Measurements from ENCODE around the gene MTREX.
"Not testable (repeated sequence)": the region's sequence is repeated elsewhere in the genome, so short reads cannot be mapped to it uniquely, and the experiment has no call there.

MTREX gene

DNA sequence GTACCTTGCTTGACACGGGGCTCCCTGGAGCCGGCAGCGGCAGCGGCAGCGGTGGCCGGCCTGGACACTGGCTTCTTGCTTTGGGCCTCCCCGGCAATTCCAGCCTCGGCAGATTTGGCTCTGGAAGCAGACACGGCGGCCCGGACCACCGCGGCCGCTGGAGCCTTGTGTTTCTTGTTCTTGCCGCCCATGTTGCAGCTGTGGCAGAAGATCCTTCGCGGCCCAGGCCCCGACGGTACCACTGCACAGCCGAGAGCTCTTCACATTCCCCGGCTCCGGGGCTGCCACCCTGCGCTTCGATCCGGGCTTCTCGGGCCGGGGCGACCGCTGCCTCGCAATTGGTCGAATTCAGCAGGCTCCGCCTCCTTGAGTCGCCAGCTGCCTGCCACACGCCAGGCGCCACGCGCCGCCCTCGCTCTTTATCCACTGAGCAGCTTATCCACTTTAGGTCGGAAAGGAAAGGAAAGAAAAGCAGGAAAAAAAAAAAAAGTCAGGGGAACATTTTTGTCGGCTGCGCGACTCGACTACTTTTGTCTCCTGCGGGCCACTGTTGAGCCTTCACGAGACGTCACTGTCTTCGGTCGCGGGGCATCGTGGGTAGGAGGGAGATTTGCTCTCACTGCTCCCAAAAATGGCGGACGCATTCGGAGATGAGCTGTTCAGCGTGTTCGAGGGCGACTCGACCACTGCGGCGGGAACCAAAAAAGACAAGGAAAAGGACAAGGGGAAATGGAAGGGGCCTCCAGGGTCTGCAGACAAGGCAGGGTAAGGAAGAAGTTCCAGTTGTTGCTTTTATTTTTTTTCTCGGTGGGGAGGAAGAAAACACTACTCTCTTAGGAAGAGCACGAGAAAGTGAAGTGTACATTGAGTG, at the start of gene MTREX, which contains the start of gene DHX29:
Gene MTREX, plus strand, starts transcription at position 607 of the 871 bp plus-strand sequence. Its CDS starts 25 bp downstream, at position 632.
Gene DHX29, minus strand, starts transcription at position 312 of the 871 bp plus-strand sequence. Its CDS starts 121 bp downstream, at position 191.
- DNase-seq = peak; percentile 89 to 92

DNA sequence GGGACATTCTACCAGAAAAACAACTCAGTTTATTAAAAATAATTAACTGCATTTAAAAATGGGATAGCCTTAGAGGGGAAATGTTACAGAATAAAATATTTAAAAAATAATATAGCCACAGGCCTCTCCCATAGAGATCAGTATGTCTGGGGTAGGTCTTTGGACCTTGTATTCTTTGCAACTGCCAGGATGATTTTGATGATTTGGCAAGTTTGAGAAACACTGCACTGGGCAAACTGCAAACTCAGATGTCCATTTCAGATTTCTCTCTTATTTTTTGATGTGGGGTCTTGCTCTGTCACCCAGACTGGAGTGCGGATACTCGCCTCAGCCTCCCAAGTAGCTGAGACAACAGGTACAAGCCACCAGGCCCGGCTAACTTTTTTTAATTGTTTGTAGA, 49.5 kb upstream of the MTREX start:
- DNase-seq = no peak

DNA sequence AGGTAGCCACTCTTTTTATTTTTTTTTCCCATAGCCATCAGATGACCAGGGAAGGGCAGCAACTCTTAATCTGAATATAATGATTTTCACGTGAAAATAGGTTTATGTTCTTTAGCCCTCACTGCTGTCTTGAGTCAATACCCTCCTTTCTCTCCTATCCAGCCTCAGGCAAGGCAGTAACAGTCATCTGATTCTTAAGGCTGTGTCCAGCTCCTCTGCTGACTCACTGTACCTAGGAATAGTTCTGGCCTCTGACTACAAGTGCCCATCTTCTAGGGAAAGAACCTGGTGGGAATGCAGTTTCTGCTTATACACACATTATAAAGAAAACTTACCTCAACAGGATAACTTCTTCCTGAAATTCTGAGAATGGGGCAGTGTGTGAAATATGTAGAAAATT, 31.0 kb upstream of the MTREX start:
- DNase-seq = no peak

DNA sequence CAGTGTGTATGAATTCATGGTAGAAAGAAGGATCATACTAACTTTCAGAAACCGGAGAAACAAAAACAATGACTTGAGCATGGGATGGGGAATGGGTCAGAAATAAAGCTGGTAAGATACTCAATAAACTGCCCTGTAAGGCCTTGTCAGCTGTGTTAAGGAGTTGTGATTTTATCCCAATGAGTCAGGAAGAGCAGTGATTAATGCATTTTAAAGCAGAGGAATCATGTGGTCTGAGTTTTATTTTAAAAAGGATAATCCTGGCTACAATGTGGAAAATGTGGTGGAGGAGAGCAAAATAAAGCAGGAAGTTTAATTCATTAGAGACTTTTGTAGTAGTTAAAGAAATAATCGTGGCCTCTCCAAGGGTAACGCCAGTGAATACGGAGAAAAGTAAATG, 29.0 kb upstream of the MTREX start:
- no peak for DNase-seq

DNA sequence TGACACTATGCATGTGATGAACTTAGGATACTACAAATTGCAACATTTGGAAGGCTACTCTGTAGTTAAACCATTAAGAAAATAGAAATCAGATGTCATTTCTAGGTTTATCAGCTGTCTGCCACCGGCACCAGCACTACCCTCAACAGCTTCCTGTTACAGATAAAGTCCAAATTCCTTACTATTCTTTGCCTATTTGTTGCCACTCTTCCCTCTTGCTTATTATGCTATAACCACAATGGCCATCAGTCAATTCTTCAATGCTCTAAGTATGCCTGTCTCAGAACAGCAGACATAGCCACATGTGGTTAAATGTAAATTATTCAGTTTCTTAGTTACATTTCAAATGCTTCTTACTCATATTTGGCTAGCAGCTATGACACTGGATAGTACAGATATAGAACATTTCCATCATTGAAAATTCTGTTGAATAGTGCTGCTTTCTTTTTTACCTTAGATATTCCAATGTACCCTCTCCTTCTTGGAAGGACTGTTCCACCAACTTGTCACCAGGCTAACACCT, 21.3 kb upstream of the MTREX start:
- no peak for DNase-seq

DNA sequence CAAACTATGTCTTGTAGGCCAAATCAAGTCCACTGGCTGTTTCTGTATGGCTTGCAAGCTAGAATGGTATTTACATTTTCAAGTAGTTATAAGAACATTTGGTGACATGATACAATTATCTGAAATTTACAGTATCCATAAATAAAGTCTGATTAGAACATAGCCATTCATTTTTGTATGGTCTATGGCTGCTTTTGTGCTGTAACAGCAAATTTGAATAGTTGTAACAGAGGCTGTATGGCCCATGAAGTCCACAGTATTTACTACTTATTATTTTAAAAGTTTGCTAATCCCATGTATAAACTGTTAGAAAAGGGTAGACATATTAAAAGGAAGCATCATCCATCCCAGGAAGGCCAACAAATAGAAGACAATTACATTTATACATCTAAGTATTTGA, 18.0 kb upstream of the MTREX start:
- no peak for DNase-seq

DNA sequence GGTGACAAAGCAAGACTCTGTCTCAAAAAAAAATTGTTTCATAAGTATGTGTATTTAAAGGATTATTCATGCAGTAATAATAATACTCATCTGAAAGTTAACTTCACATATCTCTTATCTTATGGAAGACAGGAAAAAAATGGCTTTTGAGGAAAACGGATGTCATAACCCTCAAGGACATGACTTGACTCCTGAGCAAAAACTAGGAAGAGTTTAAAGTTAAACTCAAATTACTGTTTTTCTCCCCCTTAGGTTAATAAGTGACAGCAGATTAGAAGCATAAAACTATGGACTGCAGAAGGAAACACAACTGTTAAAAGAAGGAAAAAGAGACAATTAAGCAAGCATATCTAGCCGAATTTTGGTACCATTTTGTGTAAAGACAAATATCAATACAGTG, 16.8 kb upstream of the MTREX start:
- DNase-seq = no peak

DNA sequence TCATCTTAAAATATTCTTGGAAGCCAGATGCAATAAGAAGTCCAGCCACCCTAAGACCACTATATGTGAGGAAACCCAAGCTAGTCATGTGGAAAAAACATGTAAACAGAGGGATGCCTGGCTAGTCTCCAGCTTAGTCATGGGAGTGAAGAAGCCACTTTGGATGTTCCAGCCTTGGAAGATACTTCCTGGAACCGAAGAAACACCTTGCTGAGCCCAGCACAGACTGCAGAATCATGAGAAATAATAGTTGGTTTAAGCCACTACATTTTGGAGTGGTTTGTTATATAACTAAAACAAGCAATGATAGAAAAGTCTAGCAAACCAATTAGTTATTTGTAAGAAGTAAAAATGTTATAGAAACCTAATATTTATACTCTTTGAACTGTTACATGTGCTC, 12.9 kb upstream of the MTREX start:
- no peak for DNase-seq

DNA sequence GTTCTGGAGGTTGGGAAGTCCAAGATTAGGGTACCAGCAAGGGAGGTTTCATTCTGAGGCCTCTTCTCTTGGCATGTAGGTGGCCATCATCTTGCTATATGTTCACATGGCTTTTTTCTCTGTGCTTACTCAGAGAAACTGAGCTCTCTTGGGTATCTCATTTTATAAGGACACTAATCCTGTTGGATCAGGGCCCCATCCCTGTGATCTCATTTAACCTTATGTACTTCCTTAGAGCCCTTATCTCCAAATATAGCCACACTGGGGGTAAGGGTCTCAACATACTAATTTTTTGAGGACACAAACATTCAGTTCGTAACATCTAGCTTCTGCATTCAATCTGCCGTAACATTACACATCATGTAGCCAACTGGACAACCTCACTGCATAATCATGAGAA, 6.9 kb upstream of the MTREX start:
- DNase-seq = no peak

DNA sequence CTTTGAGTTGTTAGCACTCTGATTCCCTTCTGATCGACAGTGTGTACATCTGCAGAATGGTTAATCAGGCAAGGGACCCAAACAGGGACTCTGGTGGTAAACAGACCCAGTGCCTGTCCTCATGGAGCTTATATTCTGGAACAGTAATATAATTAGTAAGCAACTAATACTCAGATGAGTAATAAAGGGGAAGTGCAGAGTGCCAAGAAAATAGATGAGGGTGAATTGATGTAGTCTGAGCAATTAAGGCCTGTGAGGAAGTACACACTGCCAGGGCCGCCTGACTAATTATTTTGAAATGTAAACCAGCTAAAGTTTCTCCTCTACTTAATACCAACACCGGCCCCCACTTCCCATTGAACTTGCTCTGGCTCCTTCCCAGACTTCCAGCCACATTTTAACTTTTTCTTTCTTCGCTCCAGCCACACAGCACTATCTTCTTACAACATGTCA, 4.5 kb upstream of the MTREX start:
- no peak for DNase-seq

DNA sequence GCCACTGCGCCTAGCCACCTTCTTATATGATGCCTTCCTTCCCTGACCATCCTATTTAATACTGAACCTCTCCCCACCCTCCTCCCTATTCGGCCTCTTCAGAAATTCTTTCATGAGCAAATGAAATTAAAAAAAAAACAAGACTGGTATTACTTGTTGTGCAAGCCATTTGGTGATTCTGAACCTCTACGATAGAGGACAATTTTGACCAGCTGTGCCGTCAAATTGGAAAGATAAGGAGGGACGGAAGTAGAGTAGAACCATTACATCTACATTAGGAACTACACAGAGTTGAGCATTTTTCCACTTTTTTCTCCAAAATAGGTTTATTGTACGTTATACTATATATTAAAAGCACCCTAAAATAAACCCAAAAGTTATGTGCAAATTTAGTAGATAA, 3.2 kb upstream of the MTREX start:
- no peak for DNase-seq

DNA sequence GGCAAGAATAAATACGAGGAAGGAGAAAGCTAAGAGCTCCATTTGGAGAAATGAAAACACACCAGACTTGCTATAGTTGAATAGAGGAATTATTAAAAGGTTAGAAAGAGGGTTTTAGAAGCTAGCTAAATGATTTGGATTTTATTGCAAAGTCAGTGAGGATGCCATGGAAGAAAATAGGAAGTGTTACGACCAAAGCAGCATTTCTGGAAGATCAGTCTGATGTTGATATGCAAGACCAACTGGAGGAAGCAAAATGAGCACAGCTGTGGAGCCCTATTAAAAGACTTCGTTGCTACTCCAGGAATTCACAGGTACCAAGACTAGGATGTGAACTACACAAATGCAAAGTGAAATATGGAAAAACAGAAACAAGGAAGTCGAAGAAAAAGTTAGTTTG, 2.4 kb upstream of the MTREX start:
- no peak for DNase-seq

DNA sequence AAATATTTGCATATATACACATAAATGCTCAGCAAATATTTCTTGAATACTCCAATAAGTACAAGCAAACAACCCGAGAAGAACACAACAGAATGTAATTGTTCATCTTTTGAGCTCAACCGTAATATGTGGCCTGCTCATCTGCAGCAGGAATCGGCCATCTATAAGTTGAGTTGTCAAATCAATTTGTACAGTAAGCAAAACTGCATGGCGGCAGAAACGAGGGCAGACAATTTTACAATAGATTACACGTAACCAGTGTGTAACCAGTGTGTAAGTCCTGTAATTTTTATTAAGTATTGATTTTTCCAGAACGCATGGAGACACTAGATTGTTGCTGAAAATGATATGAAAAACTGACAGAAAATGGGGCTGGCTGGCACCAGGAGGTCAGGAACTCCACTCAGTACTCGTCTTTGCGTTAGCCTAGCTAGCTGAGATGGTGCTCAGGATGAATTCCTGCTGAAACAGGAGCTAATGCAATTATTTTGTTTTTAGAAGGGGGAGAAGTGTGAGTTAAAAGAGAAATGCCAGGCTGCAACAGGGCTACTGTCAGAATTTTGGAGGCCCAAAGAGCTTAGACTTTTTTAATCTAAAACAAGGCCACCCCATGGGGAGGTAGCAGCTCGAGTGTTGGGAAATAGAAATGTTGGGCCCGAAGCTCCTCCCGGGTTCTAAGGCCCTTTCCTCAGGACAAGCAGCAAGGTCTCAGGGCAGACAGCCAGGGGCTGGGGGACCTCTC, 977 bp upstream of the MTREX start:
- no peak for DNase-seq

DNA sequence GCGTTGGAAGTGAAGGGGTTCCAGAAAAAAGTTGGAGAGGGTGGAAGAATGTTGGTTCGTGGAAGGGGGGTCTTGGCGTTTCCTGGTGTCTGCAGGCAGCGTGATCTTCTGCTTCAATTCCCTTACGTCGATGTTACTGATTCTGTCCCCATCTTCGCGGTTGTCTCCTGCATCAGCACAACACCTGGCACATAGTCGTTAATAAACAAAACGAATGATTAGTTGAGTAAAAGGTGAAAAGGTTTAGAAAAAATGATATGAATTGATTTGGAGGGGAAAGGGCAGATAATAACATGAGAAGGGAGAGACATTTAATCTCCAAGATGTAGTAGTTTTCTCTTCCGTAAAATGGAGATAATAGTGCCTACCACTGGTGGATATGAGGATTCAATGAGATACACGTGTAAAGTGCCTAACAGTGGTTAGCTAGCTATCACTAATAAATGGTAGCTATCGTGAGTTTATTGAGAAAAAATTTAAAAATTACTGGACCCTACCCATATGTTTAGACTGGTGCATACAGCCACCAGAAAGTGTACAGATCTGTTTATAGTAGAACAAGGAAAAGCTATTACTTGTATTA, 556 bp downstream of the MTREX start:
- no peak for DNase-seq

DNA sequence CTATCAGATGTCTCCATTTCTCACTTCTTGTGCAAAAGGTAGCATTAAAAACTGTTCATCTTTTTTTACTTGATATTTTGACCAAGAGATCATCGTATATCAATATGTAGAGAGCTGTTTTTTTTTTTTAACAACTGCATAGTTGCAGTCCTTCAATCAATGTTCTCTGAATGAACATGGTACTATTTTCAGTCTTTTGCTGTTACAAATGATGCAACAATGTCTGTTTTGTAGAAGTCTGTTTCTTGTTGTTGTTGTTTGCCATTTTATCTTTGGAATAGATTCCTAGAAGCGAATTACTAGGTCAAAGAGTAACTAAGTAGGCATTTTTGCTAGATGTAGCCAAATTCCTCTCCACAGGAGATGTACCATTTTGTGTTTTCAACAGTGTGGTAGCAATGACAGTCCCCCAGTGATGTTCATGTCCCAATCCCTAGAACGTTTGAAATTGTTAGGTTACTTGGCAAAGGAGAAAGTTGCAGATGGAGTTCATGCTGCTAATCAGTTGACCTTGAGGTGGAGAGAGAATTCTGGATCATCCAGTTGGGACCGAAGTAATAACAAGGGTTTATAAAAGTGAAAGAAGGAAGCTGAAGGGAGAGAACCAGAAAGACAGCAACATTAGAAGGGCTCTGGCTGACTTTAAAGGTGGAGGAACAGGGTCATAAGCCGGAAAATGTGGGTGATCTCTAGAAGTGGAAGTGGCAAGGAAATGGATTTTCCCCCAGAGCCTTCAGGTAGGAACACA, 6.3 kb downstream of the MTREX start:
- no peak for DNase-seq

DNA sequence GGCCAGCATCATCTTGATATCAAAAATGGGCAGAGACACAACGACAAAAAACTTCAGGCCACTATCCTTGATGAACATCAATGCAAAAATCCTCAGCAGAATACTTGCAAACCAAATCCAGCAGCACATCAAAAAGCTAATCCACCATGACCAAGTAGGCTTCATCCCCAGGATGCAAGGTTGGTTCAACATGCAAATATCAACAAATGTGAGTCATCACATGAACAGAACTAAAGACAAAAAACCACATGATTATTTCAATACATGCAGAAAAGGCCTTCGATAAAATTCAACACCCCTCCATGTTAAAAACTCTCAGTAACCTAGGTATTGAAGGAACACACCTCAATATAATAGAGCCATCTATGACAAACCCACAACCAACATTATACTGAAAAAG, 8.5 kb downstream of the MTREX start:
- no peak for DNase-seq

DNA sequence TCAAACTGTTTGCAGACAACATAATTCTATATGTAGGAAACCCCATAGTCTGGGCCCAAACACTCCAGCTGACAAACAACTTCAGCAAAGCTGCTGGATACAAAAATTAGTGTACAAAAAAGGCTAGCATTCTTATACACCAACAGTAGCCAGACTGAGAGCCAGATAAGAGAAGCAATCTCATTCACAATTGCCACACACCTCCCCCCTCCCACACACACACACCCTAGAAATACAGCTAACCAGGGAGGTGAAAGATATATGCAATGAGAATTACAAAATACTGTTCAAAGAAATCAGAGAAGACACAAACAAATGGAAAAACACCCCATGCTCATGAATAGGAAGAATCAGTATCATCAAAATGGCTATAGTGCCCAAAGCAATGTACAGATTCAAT, 9.0 kb downstream of the MTREX start:
- no peak for DNase-seq

DNA sequence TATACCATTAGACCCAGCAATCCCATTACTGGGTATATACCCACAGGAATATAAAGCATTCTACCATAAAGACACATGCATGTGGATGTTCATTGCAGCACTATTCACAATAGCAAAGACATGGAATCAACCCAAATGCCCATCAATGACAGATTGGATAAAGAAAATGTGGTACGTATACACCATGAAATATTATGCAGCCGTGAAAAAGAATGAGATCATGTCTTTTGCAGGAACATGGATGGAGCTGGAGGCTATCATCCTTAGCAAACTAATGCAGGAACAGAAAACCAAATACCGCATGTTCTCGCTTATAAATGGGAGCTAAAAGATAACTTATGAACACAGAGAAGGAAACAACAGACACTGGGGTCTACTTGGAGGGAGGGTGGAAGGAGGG, 10.4 kb downstream of the MTREX start:
- DNase-seq = not testable (repeated sequence)

DNA sequence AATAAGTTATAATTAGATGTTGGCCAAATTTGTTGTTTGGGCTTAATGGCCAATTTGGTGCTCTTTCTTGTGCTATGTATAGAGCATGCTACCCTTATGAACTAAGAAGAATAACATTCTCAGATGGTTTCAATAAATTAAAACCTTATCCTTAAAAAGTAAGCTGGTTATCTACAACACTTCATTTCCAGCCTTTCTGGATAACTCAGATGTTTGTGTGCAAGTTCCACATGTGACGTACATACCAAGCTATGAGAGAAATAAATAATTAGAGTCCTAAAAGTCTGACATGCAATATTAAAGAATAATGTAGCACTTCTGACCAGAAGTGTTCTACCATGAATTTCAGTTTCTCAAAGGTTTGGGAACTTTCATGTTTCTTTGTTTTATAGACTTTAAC, 11.7 kb downstream of the MTREX start:
- DNase-seq = no peak

DNA sequence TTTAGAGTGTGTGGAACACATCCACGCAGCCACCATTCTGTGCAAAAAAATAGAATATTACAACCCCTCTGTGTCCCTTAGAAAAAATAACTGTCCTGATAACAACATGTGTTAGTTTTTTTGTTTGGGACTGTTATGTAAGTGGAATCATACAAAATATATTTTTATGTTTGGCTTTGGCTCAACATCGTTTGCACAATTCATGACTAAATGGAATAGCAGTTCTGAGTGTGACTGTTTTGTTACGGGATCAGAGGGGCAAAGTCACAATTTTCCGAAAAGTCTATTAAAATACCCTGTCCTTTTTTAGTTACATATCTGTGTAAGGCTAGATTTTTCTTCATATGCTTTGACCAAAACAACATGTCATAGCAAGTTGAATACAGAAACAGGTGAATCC, 12.8 kb downstream of the MTREX start:
- DNase-seq = no peak

DNA sequence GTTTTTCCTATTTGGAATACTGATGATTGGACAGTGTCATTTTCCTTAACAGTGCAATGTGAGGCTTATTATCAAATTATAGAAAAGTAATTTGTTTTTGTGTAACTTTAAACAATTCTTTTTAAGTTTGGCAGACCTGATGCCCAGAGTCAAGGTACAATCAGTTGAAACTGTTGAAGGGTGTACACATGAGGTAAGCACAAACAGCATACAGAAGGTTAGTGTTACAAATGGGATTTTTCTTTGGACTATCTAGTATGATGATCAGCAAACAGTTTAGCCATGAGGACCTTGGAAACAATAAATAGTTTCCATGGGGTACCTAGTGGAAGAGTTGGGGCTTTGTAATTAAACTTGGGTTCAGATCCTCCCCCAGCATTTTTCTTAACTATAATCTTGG, 16.2 kb downstream of the MTREX start:
- no peak for DNase-seq

DNA sequence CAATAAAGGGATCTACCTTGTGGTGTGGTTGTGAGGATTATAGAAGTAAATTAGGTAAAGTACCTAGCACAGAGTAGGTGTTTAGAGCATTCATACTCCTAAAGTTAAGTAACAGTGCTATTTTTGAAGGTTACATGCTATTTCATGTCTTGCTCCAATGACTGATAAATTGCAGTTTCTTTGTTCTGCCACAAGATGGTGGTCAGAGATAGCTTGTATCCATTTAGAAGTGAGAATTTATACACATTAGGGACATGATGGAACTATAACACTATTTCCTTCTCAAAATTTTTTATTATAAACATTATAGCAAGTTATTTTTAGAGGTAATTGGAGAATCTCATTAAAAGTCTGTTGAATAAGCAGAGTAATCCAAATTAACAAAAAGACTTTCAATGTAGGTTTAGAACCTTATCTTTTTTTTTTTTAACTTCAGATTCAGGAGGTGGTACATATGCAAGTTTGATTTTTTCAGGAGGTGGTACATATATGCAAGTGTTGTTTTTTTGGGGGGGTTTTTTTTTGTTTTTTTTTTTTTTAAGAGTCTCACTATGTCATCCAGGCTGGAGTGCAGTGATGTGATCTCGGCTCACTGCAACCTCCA, 17.1 kb downstream of the MTREX start:
- peak in 1 of 2 experiments; percentile 10 for DNase-seq
